Measurements from ENCODE around the gene S100A11.

Gene S100A11

DNA sequence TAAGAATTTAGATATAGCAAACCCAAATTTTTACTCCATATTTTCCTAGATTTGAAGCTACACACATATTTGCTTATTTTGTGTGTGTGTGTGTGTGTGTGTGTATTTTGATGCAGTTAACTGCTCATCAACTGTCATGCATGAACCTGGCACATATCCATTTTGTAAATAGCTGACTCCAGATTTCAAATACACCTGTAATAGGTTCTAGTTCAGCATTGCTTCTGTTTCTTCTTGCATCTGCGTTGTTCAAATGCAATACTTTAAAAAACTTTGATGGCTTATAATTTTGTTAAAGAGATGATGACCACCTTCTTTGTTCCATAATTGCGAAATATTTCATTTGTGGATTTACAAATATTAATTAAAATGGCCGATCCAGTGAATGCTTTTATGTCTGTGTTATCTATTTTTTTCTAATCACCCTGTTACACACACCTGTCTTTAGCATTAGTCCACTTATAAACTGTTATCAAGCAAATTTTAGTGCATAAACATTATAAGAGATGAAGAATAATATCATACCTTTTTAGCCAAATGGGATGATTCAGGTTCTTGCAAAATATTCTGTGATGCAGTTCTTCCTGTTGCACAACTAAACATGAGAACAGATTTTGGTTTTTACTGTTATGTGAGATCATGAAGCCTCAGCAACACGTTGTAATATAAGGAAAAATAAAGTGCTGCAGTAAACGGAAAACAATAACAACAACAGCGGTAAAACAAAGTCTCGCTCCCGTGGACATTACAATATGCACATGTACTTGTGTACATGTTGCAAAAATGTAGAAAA lies 12.7 kb upstream of the S100A11 start:
- no peak for DNase-seq (ENCODE audit: low spot score)
- TF ChIP-seq, protein P1, sequence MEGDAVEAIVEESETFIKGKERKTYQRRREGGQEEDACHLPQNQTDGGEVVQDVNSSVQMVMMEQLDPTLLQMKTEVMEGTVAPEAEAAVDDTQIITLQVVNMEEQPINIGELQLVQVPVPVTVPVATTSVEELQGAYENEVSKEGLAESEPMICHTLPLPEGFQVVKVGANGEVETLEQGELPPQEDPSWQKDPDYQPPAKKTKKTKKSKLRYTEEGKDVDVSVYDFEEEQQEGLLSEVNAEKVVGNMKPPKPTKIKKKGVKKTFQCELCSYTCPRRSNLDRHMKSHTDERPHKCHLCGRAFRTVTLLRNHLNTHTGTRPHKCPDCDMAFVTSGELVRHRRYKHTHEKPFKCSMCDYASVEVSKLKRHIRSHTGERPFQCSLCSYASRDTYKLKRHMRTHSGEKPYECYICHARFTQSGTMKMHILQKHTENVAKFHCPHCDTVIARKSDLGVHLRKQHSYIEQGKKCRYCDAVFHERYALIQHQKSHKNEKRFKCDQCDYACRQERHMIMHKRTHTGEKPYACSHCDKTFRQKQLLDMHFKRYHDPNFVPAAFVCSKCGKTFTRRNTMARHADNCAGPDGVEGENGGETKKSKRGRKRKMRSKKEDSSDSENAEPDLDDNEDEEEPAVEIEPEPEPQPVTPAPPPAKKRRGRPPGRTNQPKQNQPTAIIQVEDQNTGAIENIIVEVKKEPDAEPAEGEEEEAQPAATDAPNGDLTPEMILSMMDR (IDR thresholded peaks at IDR 0.05; ENCODE audit: borderline replicate concordance, control extremely low read depth, extremely low read depth, insufficient read depth, missing control alignments), result no peak
- in situ Hi-C loops (cut with MboI; ENCODE audit: low sequenced_read_pairs, unreplicated experiment), result loop anchor here (5.0 kb wide), 1 partner anchor 133 kb away; no protein-coding TSS in a partner anchor

- no peak for DNase-seq (ENCODE audit: low spot score)
- TF ChIP-seq, protein P1 (IDR thresholded peaks at IDR 0.05; ENCODE audit: borderline replicate concordance, control extremely low read depth, extremely low read depth, insufficient read depth, missing control alignments), result no peak
- in situ Hi-C loops (cut with MboI; ENCODE audit: low sequenced_read_pairs, unreplicated experiment), result no loop called here
These were observed 11.7 kb upstream of the S100A11 start for GRCh38 chr1:152048416-152049009.

- TF ChIP-seq, protein P1 (IDR thresholded peaks at IDR 0.05; ENCODE audit: borderline replicate concordance, control extremely low read depth, extremely low read depth, insufficient read depth, missing control alignments), result peak; percentile 77
- peak; percentile 86 for DNase-seq (ENCODE audit: low spot score)
- in situ Hi-C loops (cut with MboI; ENCODE audit: low sequenced_read_pairs, unreplicated experiment), result no loop called here
These were observed 11.1 kb upstream of the S100A11 start for GRCh38 chr1:152047730-152048415.

- TF ChIP-seq, protein P1 (IDR thresholded peaks at IDR 0.05; ENCODE audit: borderline replicate concordance, control extremely low read depth, extremely low read depth, insufficient read depth, missing control alignments), result no peak
- no peak for DNase-seq (ENCODE audit: low spot score)
- in situ Hi-C loops (cut with MboI; ENCODE audit: low sequenced_read_pairs, unreplicated experiment), result no loop called here
These were observed 10.6 kb upstream of the S100A11 start for GRCh38 chr1:152047413-152047729.

DNA sequence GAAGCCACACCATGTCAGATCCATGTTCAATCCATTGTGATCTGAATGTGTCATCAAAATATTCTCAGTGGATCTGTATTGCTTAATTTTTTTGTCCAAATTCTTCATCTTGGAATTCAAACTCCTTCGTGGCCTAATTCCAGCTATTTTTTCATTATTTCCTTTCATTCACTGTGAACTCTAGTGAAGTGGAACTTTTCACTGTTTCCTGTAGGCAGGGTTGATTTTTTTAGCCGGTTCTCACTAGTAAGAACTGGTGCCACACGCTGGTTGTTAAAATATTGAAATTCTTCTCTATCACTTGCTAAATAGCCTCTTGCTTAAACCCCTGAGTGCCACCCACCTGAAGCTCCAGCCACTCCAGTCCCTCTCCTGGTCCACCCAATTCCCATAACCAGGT lies 7.6 kb upstream of the S100A11 start:
- TF ChIP-seq, protein P1 (IDR thresholded peaks at IDR 0.05; ENCODE audit: borderline replicate concordance, control extremely low read depth, extremely low read depth, insufficient read depth, missing control alignments), result no peak
- DNase-seq (ENCODE audit: low spot score), result no peak
- in situ Hi-C loops (cut with MboI; ENCODE audit: low sequenced_read_pairs, unreplicated experiment), result no loop called here

- no peak for DNase-seq (ENCODE audit: low spot score)
- in situ Hi-C loops (cut with MboI; ENCODE audit: low sequenced_read_pairs, unreplicated experiment), result no loop called here
- TF ChIP-seq, protein P1 (IDR thresholded peaks at IDR 0.05; ENCODE audit: borderline replicate concordance, control extremely low read depth, extremely low read depth, insufficient read depth, missing control alignments), result no peak
These were observed 7.1 kb upstream of the S100A11 start for GRCh38 chr1:152043870-152044269.
